VCaP (cell line): ENCODE results near the gene SLC12A1.

ENCODE experiments used
- H3K27ac ChIP-seq: fragments of 450-650 bp; 2 replicates; pipeline ENCODE4 v1.5.1; 2017
- TF ChIP-seq, protein P1 (sequence below): fragments of 450-650 bp; conservative IDR thresholded peaks from 2 replicates; pipeline ENCODE4 v1.5.1; 2017; ENCODE audit warnings: mild to moderate bottlenecking, moderate library complexity

SLC12A1 gene

DNA sequence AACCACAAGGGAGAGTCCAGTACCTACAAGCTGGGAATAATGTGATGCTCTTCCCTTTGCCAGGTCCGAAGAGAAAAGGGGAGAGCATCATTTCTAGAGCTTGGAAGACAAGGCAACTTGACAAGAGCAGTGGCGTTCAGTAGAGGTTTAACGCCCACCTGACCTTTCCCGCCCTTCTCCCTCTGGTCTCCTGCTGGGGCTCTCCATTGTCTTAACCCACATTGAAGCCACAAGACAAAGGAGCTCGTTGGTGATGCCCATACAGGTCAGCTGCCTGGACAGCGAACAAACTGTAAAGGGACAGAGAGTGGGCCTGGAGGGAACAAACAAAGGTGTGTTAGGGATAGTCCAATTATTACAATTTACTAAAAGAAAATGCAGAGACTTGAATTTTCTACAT, 112.0 kb downstream of the SLC12A1 start:
- TF ChIP-seq, protein P1, sequence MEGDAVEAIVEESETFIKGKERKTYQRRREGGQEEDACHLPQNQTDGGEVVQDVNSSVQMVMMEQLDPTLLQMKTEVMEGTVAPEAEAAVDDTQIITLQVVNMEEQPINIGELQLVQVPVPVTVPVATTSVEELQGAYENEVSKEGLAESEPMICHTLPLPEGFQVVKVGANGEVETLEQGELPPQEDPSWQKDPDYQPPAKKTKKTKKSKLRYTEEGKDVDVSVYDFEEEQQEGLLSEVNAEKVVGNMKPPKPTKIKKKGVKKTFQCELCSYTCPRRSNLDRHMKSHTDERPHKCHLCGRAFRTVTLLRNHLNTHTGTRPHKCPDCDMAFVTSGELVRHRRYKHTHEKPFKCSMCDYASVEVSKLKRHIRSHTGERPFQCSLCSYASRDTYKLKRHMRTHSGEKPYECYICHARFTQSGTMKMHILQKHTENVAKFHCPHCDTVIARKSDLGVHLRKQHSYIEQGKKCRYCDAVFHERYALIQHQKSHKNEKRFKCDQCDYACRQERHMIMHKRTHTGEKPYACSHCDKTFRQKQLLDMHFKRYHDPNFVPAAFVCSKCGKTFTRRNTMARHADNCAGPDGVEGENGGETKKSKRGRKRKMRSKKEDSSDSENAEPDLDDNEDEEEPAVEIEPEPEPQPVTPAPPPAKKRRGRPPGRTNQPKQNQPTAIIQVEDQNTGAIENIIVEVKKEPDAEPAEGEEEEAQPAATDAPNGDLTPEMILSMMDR = no peak
- no peak overlapping the region for H3K27ac ChIP-seq

DNA sequence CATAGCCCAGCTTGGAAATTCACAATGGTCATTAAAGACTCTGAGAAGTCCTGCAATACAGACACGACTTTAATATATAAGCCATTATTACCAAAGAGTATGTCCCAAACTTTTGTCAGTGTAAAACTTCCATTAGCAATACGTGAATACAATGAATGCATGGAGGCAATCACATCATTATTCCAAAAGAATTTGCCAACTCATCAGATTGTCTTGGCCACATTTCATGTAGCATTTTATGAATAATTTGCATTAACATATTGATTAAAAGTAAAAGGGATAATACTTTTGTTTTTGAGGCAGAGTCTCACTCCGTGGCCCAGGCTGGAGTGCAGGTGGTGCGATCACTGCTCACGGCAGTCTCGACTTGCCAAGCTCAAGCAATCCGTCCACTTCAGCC, 117.2 kb downstream of the SLC12A1 start:
- H3K27ac ChIP-seq = no peak overlapping the region; the same call in 1 of the 2 replicates
- TF ChIP-seq, protein P1 = no peak

DNA sequence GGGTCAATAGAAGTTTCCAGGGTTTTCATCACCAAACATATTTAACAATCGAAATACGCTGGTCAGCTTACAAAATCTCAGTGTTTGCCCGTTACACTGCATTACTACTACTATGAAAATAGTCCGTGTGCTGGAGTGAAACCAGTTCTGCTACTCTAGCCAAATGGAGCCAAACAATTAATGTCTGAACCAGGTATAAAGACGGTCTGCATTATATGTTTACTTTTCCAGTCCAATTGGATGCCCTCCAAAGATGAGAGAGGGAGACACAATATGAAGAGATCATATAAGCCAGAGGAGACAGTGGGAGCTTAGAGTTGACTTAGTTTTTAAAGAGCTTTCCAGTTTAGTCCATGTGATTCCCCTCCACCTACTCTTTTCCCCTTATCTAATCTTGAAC, 118.8 kb downstream of the SLC12A1 start:
- TF ChIP-seq, protein P1 = no peak
- H3K27ac ChIP-seq = peak overlapping the region; percentile 84

DNA sequence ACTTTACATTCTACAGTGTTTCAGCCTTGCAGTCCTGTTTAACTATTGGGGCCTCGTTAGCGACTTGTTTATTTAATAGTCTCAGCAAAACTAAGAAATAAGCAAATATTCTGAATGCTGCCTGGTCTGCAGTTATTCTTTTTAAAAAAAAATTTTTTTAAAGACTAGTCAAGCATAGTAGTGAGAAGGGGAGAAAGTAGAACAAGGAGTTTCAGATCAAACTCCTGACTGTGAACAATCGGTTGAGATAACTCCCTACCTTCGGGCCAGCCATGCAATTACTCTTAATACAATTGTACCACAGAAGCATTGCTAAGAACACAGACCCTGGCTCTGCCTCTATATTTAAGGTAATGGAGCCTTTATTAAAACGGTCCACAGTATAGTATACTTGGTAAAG, 119.3 kb downstream of the SLC12A1 start:
- TF ChIP-seq, protein P1 = no peak
- peak overlapping the region; percentile 84 for H3K27ac ChIP-seq

DNA sequence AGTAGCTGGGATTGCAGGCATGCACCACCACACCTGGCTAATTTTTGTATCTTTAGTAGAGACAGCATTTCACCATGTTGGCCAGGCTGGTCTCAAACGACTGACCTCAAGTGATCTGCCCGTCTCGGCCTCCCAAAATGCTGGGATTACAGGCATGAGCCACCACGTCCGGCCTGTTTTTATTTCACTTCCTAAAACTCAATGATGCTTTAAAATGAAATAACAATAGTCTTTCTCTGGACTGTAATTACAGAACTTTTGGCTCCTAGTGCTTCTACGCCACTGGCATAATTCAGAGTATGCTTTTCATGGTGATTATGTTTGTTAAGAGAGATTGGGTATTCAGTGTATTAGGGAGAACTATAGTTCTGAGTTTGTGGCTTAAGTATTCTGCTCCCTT, 120.1 kb downstream of the SLC12A1 start:
- H3K27ac ChIP-seq = peak overlapping the region; percentile 84

DNA sequence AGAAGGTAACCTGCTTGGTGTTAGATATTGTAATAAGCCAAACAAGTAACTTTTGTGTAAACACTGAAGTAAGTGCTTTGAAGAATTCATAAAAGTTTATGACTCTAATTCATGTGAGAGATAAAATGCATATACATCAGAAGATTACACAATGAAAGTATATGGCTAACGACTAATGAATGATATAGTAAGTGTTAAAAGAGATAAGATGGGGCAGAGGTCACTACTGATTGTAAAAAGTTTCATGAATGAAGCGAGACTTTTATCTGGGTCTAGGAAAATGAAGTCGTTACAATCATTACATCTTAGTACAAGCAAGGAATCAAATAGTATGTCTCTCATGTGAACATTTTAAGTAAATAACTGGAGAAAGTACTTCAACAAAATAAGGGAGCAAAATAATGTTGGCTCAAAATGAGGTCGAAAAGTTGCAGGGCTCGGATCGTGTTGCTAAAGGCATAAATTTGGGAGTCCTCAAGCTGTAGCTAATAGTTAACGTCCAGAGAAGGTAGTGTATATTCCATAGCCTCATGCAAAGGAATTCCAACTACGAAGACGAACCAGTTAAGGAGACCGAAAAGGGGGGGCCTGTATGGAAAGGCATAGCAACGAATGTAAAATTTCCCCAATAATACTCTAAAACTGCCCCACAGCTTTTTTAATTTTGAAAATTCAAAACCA, 124.1 kb downstream of the SLC12A1 start:
- peak overlapping the region; percentile 96 for H3K27ac ChIP-seq
- TF ChIP-seq, protein P1 = no peak

DNA sequence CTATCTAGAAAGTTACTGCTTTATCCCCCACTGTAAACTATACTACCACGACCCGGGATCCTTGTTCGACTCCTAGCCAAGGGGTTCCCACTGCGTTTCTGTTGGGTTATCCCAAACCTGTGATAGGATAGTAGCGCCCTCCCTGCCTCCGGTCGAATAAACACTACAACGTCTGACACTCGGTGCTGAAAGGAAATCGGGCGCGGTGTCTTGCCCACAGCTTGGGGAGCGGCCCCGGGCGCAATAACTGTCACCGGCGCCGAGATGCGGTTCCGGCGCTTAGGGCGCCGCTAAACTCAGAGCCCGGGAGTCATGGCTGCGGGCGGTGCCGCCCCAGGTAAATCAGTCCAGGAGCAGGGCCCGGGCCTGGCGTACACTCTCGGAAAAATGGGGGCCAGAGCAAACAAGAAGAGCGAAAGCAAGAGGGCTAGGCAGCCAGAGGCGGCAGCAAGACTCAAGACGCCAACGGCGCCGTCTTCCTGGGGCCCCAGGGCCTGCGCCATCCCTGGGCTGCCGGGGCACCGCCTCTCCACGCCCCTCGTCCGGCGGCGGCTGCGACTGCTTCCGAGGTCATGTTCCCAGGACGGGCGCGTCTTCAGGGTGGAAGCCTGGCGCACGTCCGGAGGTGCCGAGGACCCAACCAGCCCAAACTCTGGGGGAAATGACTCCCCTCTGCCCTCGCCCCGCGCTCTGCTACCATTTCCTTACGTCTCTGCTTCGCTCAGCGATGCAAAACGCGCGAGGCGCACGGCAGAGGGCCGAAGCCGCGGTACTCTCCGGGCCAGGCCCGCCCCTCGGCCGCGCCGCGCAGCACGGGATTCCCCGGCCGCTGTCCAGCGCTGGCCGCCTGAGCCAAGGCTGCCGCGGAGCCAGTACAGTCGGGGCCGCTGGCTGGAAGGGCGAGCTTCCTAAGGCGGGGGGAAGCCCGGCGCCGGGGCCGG, 125.0 kb downstream of the SLC12A1 start, which contains the start of gene DUT:
Gene DUT, plus strand, starts transcription at position 575 of the 941 bp plus-strand sequence. Its CDS starts 87 bp downstream, at position 662.
- H3K27ac ChIP-seq = peak within 1 kb of the TSS; percentile 96
- TF ChIP-seq, protein P1 = no peak; the same call in 1 of the 2 replicates
